Head of caudate nucleus (tissue), 42 donors: ENCODE results near the gene MUC13.

ENCODE experiments used
- DNase-seq, 42 donors: peaks; one replicate each; pipeline versions ENCODE4 v3.0.0 to v3.0.0-alpha.2; 2020 to 2021; ENCODE audit warnings: mixed read lengths in 7 of 42
- intact Hi-C: fragments of 100-400 bp; cut with DNase I; formaldehyde crosslinking; loops from one replicate; pipeline ENCODE4 v1.15.0; 2022

Gene MUC13

GRCh38 chr3:124916837-124917409, 17.6 kb downstream of the MUC13 start:
- DNase-seq: peak in 18 of 42 donors; percentile 5 to 54 (median 24)
- intact Hi-C loops: no loop called here

GRCh38 chr3:124915254-124915653, 19.3 kb downstream of the MUC13 start:
- intact Hi-C loops: no loop called here
- DNase-seq: no peak

- intact Hi-C loops: loop anchor here (10.0 kb wide), 1 partner anchor 333 kb away; no protein-coding TSS in a partner anchor
Observed at GRCh38 chr3:124907957-124908356, 26.6 kb downstream of the MUC13 start.

GRCh38 chr3:124904835-124905492, 29.6 kb downstream of the MUC13 start:
- intact Hi-C loops: loop anchor here (10.0 kb wide), 1 partner anchor 330 kb away; no protein-coding TSS in a partner anchor
- DNase-seq: no peak

More at GRCh38 chr3:124907957-124908356, 26.6 kb downstream of the MUC13 start:
- no peak for DNase-seq

- intact Hi-C loops: loop anchor here (10.0 kb wide), 1 partner anchor 329 kb away; no protein-coding TSS in a partner anchor
- no peak for DNase-seq
Observed at GRCh38 chr3:124903896-124904834, 30.4 kb downstream of the MUC13 start.

- DNase-seq: no peak
- intact Hi-C loops: no loop called here
Observed at GRCh38 chr3:124896824-124897526, 37.6 kb downstream of the MUC13 start.

GRCh38 chr3:124895756-124896155, 38.8 kb downstream of the MUC13 start:
- no peak for DNase-seq

GRCh38 chr3:124893526-124893925, 41.0 kb downstream of the MUC13 start:
- no peak for DNase-seq
- intact Hi-C loops: no loop called here

More at GRCh38 chr3:124895756-124896155, 38.8 kb downstream of the MUC13 start:
- intact Hi-C loops: no loop called here

GRCh38 chr3:124890573-124891190, 43.9 kb downstream of the MUC13 start:
- no peak for DNase-seq
- intact Hi-C loops: no loop called here

GRCh38 chr3:124888482-124889441, 45.8 kb downstream of the MUC13 start:
- no peak for DNase-seq
- intact Hi-C loops: loop anchor here (5.0 kb wide), 1 partner anchor 111 kb away; no protein-coding TSS in a partner anchor

- intact Hi-C loops: loop anchor here (5.0 kb wide), 1 partner anchor 111 kb away; no protein-coding TSS in a partner anchor
Observed at GRCh38 chr3:124887932-124888298, 46.6 kb downstream of the MUC13 start.

GRCh38 chr3:124887177-124887931, 47.2 kb downstream of the MUC13 start, which contains the start of gene ITGB5:
ITGB5 (minus strand) TSS chr3:124887365; CDS start chr3:124887000, 365 bp downstream.
- intact Hi-C loops: loop anchor here (5.0 kb wide), 1 partner anchor 110 kb away; no protein-coding TSS in a partner anchor
- peak in 40 of 42 donors; percentile 21 to 80 (median 52) for DNase-seq

More at GRCh38 chr3:124887932-124888298, 46.6 kb downstream of the MUC13 start:
- no peak for DNase-seq

GRCh38 chr3:124886168-124887056, 48.1 kb downstream of the MUC13 start:
- peak in 41 of 42 donors; percentile 26 to 80 (median 60) for DNase-seq
- intact Hi-C loops: loop anchor here (5.0 kb wide), 1 partner anchor 109 kb away; no protein-coding TSS in a partner anchor

- DNase-seq: peak in 5 of 42 donors; percentile 19 to 45 (median 27)
- intact Hi-C loops: loop anchor here (5.0 kb wide), 1 partner anchor 108 kb away; no protein-coding TSS in a partner anchor
Observed at GRCh38 chr3:124885466-124886167, 48.9 kb downstream of the MUC13 start.
